ENCODE results near the gene WSB1.
"Not testable (repeated sequence)": the region's sequence is repeated elsewhere in the genome, so short reads cannot be mapped to it uniquely, and the experiment has no call there.

DNA sequence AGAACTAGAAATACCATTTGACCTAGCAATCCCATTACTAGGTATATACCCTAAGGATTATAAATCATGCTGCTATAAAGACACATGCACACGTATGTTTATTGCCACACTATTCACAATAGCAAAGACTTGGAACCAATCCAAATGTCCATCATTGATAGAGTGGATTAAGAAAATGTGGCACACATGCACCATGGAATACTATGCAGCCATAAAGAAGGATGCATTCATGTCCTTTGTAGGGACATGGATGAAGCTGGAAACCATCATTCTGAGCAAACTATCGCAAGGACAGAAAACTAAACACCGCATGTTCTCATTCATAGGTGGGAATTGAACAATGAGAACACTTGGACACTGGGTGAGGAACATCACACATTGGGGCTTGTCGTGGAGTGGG lies 39.1 kb upstream of the WSB1 start:
- TF ChIP-seq ZSCAN20 (CRISPR knock-in tag; IDR thresholded peaks at IDR 0.05); JUNB (IDR thresholded peaks at IDR 0.05); CTCF (IDR thresholded peaks at IDR 0.05); POLR2A (IDR thresholded peaks at IDR 0.05; ENCODE audit: low read length); PHF8 (IDR thresholded peaks at IDR 0.05; ENCODE audit: borderline replicate concordance, low read depth): not testable (repeated sequence)
